ENCODE measurements around the gene LCNL1.
"Not testable (repeated sequence)": the region's sequence is repeated elsewhere in the genome, so short reads cannot be mapped to it uniquely, and the experiment has no call there.

- TF ChIP-seq, protein P1, sequence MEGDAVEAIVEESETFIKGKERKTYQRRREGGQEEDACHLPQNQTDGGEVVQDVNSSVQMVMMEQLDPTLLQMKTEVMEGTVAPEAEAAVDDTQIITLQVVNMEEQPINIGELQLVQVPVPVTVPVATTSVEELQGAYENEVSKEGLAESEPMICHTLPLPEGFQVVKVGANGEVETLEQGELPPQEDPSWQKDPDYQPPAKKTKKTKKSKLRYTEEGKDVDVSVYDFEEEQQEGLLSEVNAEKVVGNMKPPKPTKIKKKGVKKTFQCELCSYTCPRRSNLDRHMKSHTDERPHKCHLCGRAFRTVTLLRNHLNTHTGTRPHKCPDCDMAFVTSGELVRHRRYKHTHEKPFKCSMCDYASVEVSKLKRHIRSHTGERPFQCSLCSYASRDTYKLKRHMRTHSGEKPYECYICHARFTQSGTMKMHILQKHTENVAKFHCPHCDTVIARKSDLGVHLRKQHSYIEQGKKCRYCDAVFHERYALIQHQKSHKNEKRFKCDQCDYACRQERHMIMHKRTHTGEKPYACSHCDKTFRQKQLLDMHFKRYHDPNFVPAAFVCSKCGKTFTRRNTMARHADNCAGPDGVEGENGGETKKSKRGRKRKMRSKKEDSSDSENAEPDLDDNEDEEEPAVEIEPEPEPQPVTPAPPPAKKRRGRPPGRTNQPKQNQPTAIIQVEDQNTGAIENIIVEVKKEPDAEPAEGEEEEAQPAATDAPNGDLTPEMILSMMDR (conservative IDR thresholded peaks at IDR 0.05 in 1 of 2, IDR thresholded peaks at IDR 0.05 in 1 of 2; ENCODE audit: extremely low read depth in 1 of 2, insufficient read depth in 1 of 2, low read depth in 1 of 2, low read length in 2 of 2): peak in 1 of 2 donors; percentile 30
- not testable (repeated sequence) for TF ChIP-seq EZH2 (IDR thresholded peaks at IDR 0.05; ENCODE audit: borderline replicate concordance, low read length)
Measured at GRCh38 chr9:137004285-137004684, 21.5 kb downstream of the LCNL1 start.

All from mammary epithelial cell (primary cell).